Activated T-helper 2 cell treated with anti-CD3 and anti-CD28 coated beads, Interferon-gamma antibody, Interleukin-2, Interleukin-4, amounts not matched to agents 10 μg/mL and 5 μg/mL and 100 μg/mL, durations not matched to agents 14 hours and 24 hours and 36 hours (primary cell): ENCODE results near the gene DGKE. TPM values are rescaled to one million over a fixed set of nuclear protein-coding genes. Genes with fewer than 3 reads are reported as not detected.

Experiments used
- DNase-seq: peaks from one replicate; pipeline ENCODE4 v3.0.0; 2021; ENCODE audit warnings: low spot score
- H3K27ac Mint-ChIP-seq: one replicate; pipeline ENCODE4 v1.8.0; 2021; ENCODE audit warnings: mixed read lengths
- H3K27me3 Mint-ChIP-seq: one replicate; pipeline ENCODE4 v1.8.0; 2021; ENCODE audit warnings: low read depth, mixed read lengths
- H3K36me3 Mint-ChIP-seq: one replicate; pipeline ENCODE4 v1.8.0; 2021; ENCODE audit warnings: low read depth, mixed read lengths
- H3K4me1 Mint-ChIP-seq: one replicate; pipeline ENCODE4 v1.8.0; 2021; ENCODE audit warnings: low read depth, mixed read lengths
- H3K4me3 Mint-ChIP-seq: one replicate; pipeline ENCODE4 v1.8.0; 2021; ENCODE audit warnings: low read depth, mild to moderate bottlenecking, moderate library complexity, mixed read lengths
- H3K9me3 Mint-ChIP-seq: one replicate; pipeline ENCODE4 v1.8.0; 2021; ENCODE audit warnings: mixed read lengths
- intact Hi-C: fragments of 100-400 bp; cut with micrococcal nuclease; formaldehyde crosslinking; loops from one replicate; pipeline ENCODE4 v1.15.1; 2023
- total RNA-seq: library from RNA; stranded (reverse); gene quantifications from 2 replicates; pipeline ENCODE4 v1.2.3, GENCODE V29; 2022

Gene DGKE
- total RNA-seq, 1 donor from 2014 or later: 28.9 TPM

DNA sequence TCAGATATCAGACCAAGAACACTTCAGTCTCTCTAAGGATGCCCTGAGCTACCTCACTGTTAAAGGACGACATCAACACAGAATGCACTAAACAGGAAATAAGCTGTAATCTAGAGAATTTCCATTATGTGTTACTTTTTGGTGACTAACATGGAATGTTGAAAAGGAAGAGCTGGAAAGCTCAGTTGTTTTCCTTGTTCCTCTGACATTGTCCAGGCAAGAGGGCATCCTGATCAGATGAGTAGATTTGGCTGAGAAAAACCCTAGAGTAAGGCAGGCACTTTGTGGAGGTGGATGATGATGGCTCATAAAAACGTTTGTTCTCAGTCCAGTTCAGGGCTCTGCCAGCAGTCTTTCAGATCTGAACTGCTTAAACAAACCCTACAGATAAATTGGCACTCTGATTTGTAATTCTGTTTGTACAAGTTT, 34.0 kb downstream of the DGKE start:
- no peak overlapping the region for H3K4me3 Mint-ChIP-seq
- no peaks in the 10 kb centered on the region for H3K27me3 Mint-ChIP-seq
- intact Hi-C loops: no loop called here
- no peaks in the 10 kb centered on the region for H3K9me3 Mint-ChIP-seq
- peaks cover 23% of the 10 kb centered on the region for H3K36me3 Mint-ChIP-seq
- no peak for DNase-seq
- no peak overlapping the region for H3K27ac Mint-ChIP-seq
- peaks cover 8% of the 10 kb centered on the region for H3K4me1 Mint-ChIP-seq

DNA sequence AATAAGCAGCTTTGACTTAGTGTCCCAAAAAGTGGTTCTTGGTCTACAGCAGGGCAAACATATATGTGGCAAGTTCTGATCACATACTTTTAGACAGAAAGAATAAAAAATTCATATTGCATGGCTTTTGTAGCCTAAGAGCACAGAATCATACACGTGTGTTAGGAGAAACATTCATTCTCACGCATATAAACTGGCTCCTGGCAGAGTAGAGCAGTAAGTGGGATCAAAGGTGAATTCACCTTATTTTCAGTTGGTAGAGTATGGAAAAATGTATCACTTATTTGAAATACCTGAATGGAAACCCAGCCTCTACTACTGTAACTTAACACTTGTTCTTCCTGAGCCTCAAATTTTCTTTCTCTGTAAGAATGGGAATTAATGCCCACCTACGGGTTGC, 34.8 kb downstream of the DGKE start:
- Mint-ChIP-seq H3K27me3 (peaks cover under 1% of the 10 kb centered on the region), H3K4me3 (no peak overlapping the region), H3K4me1 (peaks cover 8% of the 10 kb centered on the region), H3K27ac (no peak overlapping the region), H3K36me3 (peaks cover 21% of the 10 kb centered on the region), H3K9me3 (no peaks in the 10 kb centered on the region)
- DNase-seq: no peak
- intact Hi-C loops: no loop called here

DNA sequence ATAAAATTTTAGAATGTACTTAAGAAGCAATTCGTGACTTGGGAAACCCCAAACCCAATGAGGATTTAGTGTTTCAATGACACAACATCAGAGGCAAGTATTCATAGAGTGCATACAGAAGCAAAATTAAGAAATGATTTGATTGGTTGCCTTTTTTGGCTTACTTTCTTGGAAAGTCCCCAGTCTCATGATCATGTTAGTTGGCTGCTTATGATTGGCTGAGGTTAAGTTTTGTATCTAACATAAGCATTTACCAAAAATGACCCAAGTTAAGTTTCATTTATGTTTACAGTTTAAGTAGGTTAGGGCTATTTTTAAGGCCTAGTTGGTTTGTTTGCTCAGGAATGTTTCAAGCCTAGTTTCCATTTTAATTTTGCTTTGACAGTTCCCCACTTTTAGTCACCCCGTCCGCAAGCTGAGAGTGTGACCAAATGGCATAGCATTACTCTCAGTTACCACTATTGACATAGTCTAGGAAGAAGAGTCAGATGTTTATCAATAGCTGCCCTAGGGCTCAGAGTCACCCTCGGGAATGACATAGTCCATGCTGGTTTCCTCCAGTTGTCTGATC, 36.2 kb downstream of the DGKE start:
- no peak overlapping the region for H3K4me3 Mint-ChIP-seq
- peak overlapping the region; percentile 42 for H3K27ac Mint-ChIP-seq
- H3K36me3 Mint-ChIP-seq: peaks cover 15% of the 10 kb centered on the region
- H3K4me1 Mint-ChIP-seq: peaks cover 8% of the 10 kb centered on the region
- peaks cover 3% of the 10 kb centered on the region for H3K27me3 Mint-ChIP-seq
- DNase-seq: no peak
- intact Hi-C loops: no loop called here
- no peaks in the 10 kb centered on the region for H3K9me3 Mint-ChIP-seq

DNA sequence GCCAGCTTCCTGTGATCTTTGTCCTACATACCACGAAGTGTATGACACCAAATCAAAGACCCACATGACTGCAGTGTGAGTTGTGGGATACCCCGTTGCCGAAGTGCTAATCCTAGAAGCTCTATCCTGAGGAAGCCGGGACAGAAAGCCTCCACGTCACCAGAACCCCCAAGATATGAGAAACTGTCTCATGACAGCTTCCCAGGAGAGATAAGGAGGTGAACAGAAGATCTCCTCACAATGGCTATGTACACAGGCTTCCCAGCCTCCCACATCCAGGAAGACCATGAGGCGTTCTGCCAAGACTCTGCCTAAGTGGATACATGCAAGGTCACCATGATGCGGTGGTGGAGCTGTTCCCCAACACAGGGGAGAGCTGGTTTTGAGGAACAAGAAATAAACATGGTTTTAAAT, 42.8 kb downstream of the DGKE start:
- Mint-ChIP-seq H3K27ac (no peak overlapping the region), H3K9me3 (no peaks in the 10 kb centered on the region), H3K36me3 (no peaks in the 10 kb centered on the region), H3K27me3 (peaks cover 3% of the 10 kb centered on the region), H3K4me1 (no peaks in the 10 kb centered on the region), H3K4me3 (no peak overlapping the region)
- intact Hi-C loops: no loop called here
- DNase-seq: no peak

DNA sequence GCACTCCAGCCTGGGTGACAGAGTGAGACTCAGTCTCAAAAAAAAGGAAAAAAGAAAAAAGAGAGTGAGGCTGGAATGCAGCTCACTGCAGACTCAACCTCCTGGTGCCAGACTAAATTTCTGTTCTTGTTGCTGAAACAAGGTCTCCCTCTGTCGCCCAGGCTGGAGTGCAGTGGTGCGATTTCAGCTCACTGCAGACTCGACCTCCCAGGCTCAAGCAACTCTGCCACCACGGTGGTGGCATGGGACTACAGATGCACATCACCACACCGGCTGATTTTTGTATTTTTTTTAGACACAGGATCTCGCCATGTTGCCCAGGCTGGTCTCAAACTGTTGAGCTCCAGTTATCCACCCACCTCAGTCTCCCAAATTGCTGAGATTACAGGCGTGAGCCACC, 45.3 kb downstream of the DGKE start:
- Mint-ChIP-seq H3K9me3 (no peaks in the 10 kb centered on the region), H3K36me3 (peaks cover 5% of the 10 kb centered on the region), H3K27ac (no peak overlapping the region), H3K4me1 (no peaks in the 10 kb centered on the region), H3K27me3 (no peaks in the 10 kb centered on the region), H3K4me3 (no peak overlapping the region)
- DNase-seq: no peak
- intact Hi-C loops: no loop called here

DNA sequence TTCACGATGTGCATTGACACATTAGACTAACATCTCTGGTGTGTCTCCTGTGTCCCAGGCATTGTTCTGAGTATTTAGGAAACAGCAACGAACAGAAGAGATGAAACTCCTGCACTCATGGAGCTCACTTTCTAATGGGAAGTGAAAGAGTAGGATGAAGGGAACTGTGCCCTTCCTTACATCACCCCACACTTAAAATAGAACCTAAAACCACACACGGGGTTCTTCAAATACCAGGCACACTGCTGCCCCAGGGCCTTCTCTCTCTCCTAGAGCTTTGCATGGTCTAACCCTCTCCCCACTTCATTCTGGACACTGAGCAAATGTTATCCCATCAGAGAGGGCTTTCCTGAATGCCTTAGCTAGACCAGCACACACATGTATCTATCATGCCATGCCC, 46.2 kb downstream of the DGKE start:
- H3K27ac Mint-ChIP-seq: no peak overlapping the region
- DNase-seq: no peak
- H3K9me3 Mint-ChIP-seq: no peaks in the 10 kb centered on the region
- H3K4me3 Mint-ChIP-seq: no peak overlapping the region
- peaks cover 2% of the 10 kb centered on the region for H3K4me1 Mint-ChIP-seq
- intact Hi-C loops: no loop called here
- no peaks in the 10 kb centered on the region for H3K27me3 Mint-ChIP-seq
- H3K36me3 Mint-ChIP-seq: peaks cover 7% of the 10 kb centered on the region

DNA sequence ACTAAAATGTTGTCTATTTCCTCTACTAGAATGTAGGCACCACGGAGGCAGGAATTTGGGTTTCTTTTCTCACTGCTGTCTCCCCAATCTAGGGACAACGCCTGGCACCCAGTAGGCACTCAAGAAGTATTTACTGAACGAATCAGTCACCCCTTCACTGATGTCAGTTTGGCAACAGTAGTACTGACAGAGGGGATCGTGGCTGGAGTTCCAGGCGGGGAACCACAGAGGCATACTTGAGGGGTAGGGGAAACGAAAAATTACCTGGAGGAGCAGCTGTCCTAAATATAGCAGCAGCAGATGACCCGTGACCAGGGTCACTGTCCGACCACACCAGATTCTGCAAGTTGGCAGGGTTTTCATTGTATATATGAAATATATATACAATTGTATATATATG, 46.6 kb downstream of the DGKE start:
- Mint-ChIP-seq H3K4me1 (peaks cover 5% of the 10 kb centered on the region), H3K36me3 (peaks cover 11% of the 10 kb centered on the region), H3K27ac (no peak overlapping the region), H3K4me3 (no peak overlapping the region), H3K27me3 (no peaks in the 10 kb centered on the region), H3K9me3 (no peaks in the 10 kb centered on the region)
- intact Hi-C loops: no loop called here
- DNase-seq: no peak

DNA sequence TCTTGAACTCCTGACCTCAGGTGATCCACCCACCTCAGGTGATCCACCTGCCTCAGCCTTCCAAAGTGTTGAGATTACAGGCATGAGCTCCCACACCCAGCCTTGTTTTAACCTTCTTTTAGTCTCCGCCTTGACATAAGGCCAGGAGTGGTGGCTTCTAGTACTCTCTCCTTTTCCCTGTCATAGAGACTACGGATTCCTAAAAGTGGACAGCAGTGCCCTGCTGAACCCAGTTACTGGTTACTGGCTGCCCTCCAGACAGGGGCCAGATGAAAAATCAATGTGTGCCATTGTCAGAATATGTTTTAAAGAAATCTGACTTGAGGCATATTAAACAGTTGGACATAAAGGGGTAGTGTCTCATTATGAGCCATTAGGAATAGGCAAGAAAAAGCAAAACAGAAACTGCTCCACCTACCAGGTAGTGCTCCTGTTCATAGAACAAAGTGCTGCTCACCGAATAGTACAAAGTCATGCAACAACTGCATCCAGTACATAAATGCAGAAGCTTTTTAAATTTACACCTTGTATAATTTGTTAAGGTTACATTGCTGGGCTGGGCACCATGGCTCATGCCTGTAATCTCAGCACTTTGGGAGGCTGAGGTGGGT, 47.8 kb downstream of the DGKE start:
- H3K36me3 Mint-ChIP-seq: peaks cover 18% of the 10 kb centered on the region
- no peaks in the 10 kb centered on the region for H3K27me3 Mint-ChIP-seq
- intact Hi-C loops: no loop called here
- H3K9me3 Mint-ChIP-seq: no peaks in the 10 kb centered on the region
- DNase-seq: no peak
- H3K4me1 Mint-ChIP-seq: peaks cover 5% of the 10 kb centered on the region
- H3K27ac Mint-ChIP-seq: no peak overlapping the region
- no peak overlapping the region for H3K4me3 Mint-ChIP-seq

DNA sequence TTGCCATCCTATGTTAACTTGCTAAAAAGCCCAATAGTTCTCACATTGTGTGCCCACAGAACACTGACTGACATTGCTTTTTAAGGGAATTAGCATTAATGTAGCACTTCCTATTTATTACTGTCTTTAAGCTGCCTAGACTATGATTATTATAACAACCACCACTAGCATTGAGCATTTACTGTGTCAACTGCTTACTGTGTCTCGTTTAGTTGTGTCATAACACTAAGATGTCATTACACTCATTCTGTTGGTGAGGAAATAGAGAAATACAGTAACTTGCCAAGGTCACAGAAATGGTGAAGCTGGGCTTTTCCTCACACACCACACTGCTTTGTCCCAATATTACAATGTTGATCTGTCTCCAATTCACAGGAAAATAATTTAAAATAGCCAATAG, 49.7 kb downstream of the DGKE start:
- Mint-ChIP-seq H3K9me3 (peaks cover 15% of the 10 kb centered on the region), H3K27me3 (no peaks in the 10 kb centered on the region), H3K27ac (no peak overlapping the region), H3K4me1 (peaks cover 7% of the 10 kb centered on the region), H3K36me3 (peaks cover 37% of the 10 kb centered on the region), H3K4me3 (no peak overlapping the region)
- DNase-seq: no peak
- intact Hi-C loops: no loop called here

DNA sequence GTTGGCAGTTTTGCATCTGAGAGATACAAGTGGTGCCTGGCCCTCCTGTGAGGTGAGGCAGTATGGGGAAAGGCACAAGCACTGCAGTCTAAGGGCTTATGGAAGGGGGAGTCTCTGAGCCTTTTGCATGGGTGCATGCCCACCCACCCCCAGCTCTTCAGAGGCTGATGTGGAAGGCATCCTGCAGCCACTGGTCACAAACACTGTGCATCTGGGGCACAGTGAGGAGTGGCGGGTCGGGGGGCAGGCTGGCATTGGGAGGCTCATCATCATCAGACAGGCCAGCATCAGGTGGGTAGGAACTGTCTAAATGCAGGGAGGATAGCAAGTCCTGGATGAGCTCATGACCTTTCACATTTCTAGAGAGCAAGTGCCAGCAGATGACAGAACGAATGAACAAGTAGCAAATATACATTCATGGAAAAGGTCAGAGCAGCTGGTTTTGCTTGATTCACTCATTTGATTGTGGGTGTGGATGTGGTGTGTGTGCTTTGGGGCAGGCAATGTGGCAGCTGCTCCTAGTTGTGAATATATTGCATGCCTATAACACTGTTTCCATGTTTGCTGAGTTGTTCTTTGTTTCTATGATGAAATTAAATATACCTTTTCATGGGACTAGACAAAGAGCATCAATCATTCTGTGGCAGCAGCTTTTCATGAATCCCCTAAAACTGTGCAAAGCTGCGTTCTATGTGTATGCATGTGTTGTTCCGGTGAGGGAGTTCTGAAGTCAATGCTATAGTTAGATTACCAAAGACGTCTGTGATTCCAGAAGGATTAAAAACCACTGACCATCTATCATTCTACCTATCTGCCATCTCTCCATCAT, 50.7 kb downstream of the DGKE start:
- H3K4me3 Mint-ChIP-seq: no peak overlapping the region
- peaks cover 7% of the 10 kb centered on the region for H3K4me1 Mint-ChIP-seq
- no peak for DNase-seq
- H3K27me3 Mint-ChIP-seq: no peaks in the 10 kb centered on the region
- H3K36me3 Mint-ChIP-seq: peaks cover 47% of the 10 kb centered on the region
- peak overlapping the region; percentile 32 for H3K27ac Mint-ChIP-seq
- intact Hi-C loops: no loop called here
- peaks cover 18% of the 10 kb centered on the region for H3K9me3 Mint-ChIP-seq

DNA sequence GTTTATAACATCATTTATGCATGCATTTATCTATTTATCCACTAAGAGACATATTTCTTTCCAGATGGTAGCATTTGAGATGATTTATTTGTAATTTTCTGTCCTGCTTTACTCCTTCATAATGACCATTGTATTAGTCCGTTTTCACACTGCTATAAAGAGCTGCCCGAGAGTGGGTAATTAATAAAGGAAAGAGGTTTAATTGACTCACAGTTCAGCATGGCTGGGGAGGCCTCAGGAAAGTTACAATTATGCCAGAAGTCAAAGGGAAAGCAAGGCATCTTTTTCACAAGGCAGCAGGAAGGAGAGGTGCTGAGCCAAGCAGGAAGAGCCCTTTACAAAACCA, 51.3 kb downstream of the DGKE start:
- no peak overlapping the region for H3K4me3 Mint-ChIP-seq
- peaks cover 7% of the 10 kb centered on the region for H3K4me1 Mint-ChIP-seq
- H3K27me3 Mint-ChIP-seq: no peaks in the 10 kb centered on the region
- DNase-seq: no peak
- intact Hi-C loops: no loop called here
- H3K36me3 Mint-ChIP-seq: peaks cover 52% of the 10 kb centered on the region
- peaks cover 18% of the 10 kb centered on the region for H3K9me3 Mint-ChIP-seq
- peak overlapping the region; percentile 32 for H3K27ac Mint-ChIP-seq

DNA sequence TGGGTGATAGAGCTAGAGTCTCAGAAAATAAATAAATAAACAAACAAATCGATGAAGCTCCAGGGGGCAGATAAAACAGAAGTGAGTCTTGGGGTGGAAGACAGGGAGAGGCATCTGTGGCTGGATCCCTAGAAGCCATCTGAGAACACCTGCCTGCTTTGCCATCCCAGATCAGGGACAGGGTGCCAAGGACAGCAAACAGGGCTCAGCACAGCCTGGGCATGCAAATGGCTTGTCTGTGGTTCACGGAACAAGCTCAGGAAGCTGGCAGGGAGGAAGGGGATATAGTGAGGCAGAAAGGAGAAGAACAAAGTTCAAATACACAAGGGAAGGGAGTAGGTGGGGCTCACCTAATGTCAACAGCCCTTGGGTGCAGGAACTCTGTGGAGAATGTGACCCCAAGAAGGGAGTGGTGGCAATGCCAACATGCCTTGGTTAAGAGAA, 52.4 kb downstream of the DGKE start:
- Mint-ChIP-seq H3K27me3 (no peaks in the 10 kb centered on the region), H3K27ac (peak overlapping the region; percentile 3), H3K4me3 (no peak overlapping the region), H3K36me3 (peaks cover 61% of the 10 kb centered on the region), H3K4me1 (peaks cover 7% of the 10 kb centered on the region), H3K9me3 (peaks cover 18% of the 10 kb centered on the region)
- intact Hi-C loops: no loop called here
- no peak for DNase-seq

DNA sequence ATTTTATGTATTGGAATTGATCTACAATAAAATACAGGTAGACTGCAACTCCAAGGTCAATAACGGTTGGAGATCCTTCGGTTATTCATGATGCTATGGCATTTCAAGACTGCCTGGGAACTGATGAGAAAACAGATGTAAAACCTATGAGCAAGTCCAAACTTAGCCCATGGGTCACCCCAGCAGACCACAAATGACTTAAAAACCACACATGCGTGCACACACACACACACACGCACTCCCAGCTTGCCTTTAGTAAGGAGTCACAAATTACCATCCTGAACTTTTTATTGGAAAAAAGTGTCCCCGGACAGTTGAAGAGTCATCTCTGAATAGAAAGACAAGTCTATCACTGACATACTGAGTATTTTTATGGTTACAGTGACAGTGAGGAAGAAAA, 53.2 kb downstream of the DGKE start:
- H3K27ac Mint-ChIP-seq: no peak overlapping the region
- DNase-seq: no peak
- intact Hi-C loops: no loop called here
- no peaks in the 10 kb centered on the region for H3K27me3 Mint-ChIP-seq
- H3K4me3 Mint-ChIP-seq: no peak overlapping the region
- H3K9me3 Mint-ChIP-seq: peaks cover 18% of the 10 kb centered on the region
- peaks cover 7% of the 10 kb centered on the region for H3K4me1 Mint-ChIP-seq
- peaks cover 68% of the 10 kb centered on the region for H3K36me3 Mint-ChIP-seq
